ENCODE results near the gene KRTAP8-1. TPM values are rescaled to one million over a fixed set of nuclear protein-coding genes. Genes with fewer than 3 reads are reported as not detected.

The KRTAP8-1 gene
- total and polyA plus RNA-seq, 10 of the 15 experiments (the other 5 are each of a cell fraction or from before 2014, with no cell fraction given), result not detected

GRCh38 chr21:30769724-30770431 lies 43.2 kb downstream of the KRTAP8-1 start (continued):
- TF ChIP-seq REST (IDR thresholded peaks at IDR 0.05; ENCODE audit: low read depth, low read length), result no peak
- no peak for TF ChIP-seq KLF5 (IDR thresholded peaks at IDR 0.05; ENCODE audit: partially characterized antibody)
- no peak for TF ChIP-seq IKZF1 (conservative IDR thresholded peaks at IDR 0.05)
- no peak for TF ChIP-seq KAT2A (conservative IDR thresholded peaks at IDR 0.05; ENCODE audit: control insufficient read depth, low read depth, low read length)
- no peak for TF ChIP-seq MYC (IDR thresholded peaks at IDR 0.05; ENCODE audit: insufficient read depth, insufficient read length, insufficient replicate concordance, low read length, severe bottlenecking)
- no peak for TF ChIP-seq STAT1 (conservative IDR thresholded peaks at IDR 0.05)

Small RNA genes within 50 kb of the gene (small RNA-seq; reads per million reads assigned to genes)
- gene AP000244.1 (not detected), gene KRTAP8-2P (not detected), gene KRTAP8-3P (not detected)

Other genes with a start within 250 kb of the KRTAP8-1 start
Only the 7 nearest of the 15 such genes appear.
- gene KRTAP20-2, start 178.1 kb downstream of the KRTAP8-1 start, total RNA-seq (2014; rRNA removed), result not detected in 2 replicates
- not detected in 2 replicates for gene KRTAP20-2, start 178.1 kb downstream of the KRTAP8-1 start, total RNA-seq (2014; rRNA removed; fragmentation: Illumina TruSeq; extraction: Trizol)
- not detected in 2 replicates for gene KRTAP20-2, start 178.1 kb downstream of the KRTAP8-1 start, total RNA-seq (2021)
- gene KRTAP20-2, start 178.1 kb downstream of the KRTAP8-1 start, polyA plus RNA-seq (2011; rRNA removed), result not detected in 2 replicates
- gene KRTAP20-2, start 178.1 kb downstream of the KRTAP8-1 start, polyA plus RNA-seq (2014; fragmentation: Illumina TruSeq; extraction: Trizol), result not detected in 2 replicates
- gene KRTAP20-2, start 178.1 kb downstream of the KRTAP8-1 start, polyA plus RNA-seq (2014; fragmentation: Nextera tagmentation; extraction: Ambion mirVana), result not detected
- not detected in 2 replicates for gene KRTAP20-2, start 178.1 kb downstream of the KRTAP8-1 start, polyA plus RNA-seq (2014; rRNA removed)
- gene KRTAP20-2, start 178.1 kb downstream of the KRTAP8-1 start, polyA plus RNA-seq (2016; fragmentation: Nextera tagmentation; extraction: Ambion mirVana), result not detected
- gene KRTAP20-3, start 170.4 kb downstream of the KRTAP8-1 start, total RNA-seq (2014; rRNA removed), result not detected in 2 replicates
- not detected in 2 replicates for gene KRTAP20-3, start 170.4 kb downstream of the KRTAP8-1 start, total RNA-seq (2014; rRNA removed; fragmentation: Illumina TruSeq; extraction: Trizol)
- gene KRTAP20-3, start 170.4 kb downstream of the KRTAP8-1 start, total RNA-seq (2021), result not detected in 2 replicates
- not detected in 2 replicates for gene KRTAP20-3, start 170.4 kb downstream of the KRTAP8-1 start, polyA plus RNA-seq (2011; rRNA removed)
- not detected in 2 replicates for gene KRTAP20-3, start 170.4 kb downstream of the KRTAP8-1 start, polyA plus RNA-seq (2014; fragmentation: Illumina TruSeq; extraction: Trizol)
- not detected for gene KRTAP20-3, start 170.4 kb downstream of the KRTAP8-1 start, polyA plus RNA-seq (2014; fragmentation: Nextera tagmentation; extraction: Ambion mirVana)
- gene KRTAP20-3, start 170.4 kb downstream of the KRTAP8-1 start, polyA plus RNA-seq (2014; rRNA removed), result not detected in 2 replicates
- not detected for gene KRTAP20-3, start 170.4 kb downstream of the KRTAP8-1 start, polyA plus RNA-seq (2016; fragmentation: Nextera tagmentation; extraction: Ambion mirVana)
- gene KRTAP21-3, start 94.5 kb downstream of the KRTAP8-1 start, total RNA-seq (2014; rRNA removed), result not detected in 2 replicates
- not detected in 2 replicates for gene KRTAP21-3, start 94.5 kb downstream of the KRTAP8-1 start, total RNA-seq (2014; rRNA removed; fragmentation: Illumina TruSeq; extraction: Trizol)
- gene KRTAP21-3, start 94.5 kb downstream of the KRTAP8-1 start, total RNA-seq (2021), result not detected in 2 replicates
- not detected in 2 replicates for gene KRTAP21-3, start 94.5 kb downstream of the KRTAP8-1 start, polyA plus RNA-seq (2011; rRNA removed)
- gene KRTAP21-3, start 94.5 kb downstream of the KRTAP8-1 start, polyA plus RNA-seq (2014; fragmentation: Illumina TruSeq; extraction: Trizol), result not detected in 2 replicates
- not detected for gene KRTAP21-3, start 94.5 kb downstream of the KRTAP8-1 start, polyA plus RNA-seq (2014; fragmentation: Nextera tagmentation; extraction: Ambion mirVana)
- gene KRTAP21-3, start 94.5 kb downstream of the KRTAP8-1 start, polyA plus RNA-seq (2014; rRNA removed), result not detected in 2 replicates
- not detected for gene KRTAP21-3, start 94.5 kb downstream of the KRTAP8-1 start, polyA plus RNA-seq (2016; fragmentation: Nextera tagmentation; extraction: Ambion mirVana)
- gene KRTAP21-2, start 66.0 kb downstream of the KRTAP8-1 start, total RNA-seq (2014; rRNA removed), result not detected in 2 replicates
- not detected in 2 replicates for gene KRTAP21-2, start 66.0 kb downstream of the KRTAP8-1 start, total RNA-seq (2014; rRNA removed; fragmentation: Illumina TruSeq; extraction: Trizol)
- gene KRTAP21-2, start 66.0 kb downstream of the KRTAP8-1 start, total RNA-seq (2021), result not detected in 2 replicates
- gene KRTAP21-2, start 66.0 kb downstream of the KRTAP8-1 start, polyA plus RNA-seq (2011; rRNA removed), result not detected in 2 replicates
- gene KRTAP21-2, start 66.0 kb downstream of the KRTAP8-1 start, polyA plus RNA-seq (2014; fragmentation: Illumina TruSeq; extraction: Trizol), result not detected in 2 replicates
- gene KRTAP21-2, start 66.0 kb downstream of the KRTAP8-1 start, polyA plus RNA-seq (2014; fragmentation: Nextera tagmentation; extraction: Ambion mirVana), result not detected
- gene KRTAP21-2, start 66.0 kb downstream of the KRTAP8-1 start, polyA plus RNA-seq (2014; rRNA removed), result not detected in 2 replicates
- not detected for gene KRTAP21-2, start 66.0 kb downstream of the KRTAP8-1 start, polyA plus RNA-seq (2016; fragmentation: Nextera tagmentation; extraction: Ambion mirVana)
- not detected in 2 replicates for gene KRTAP21-1, start 57.8 kb downstream of the KRTAP8-1 start, total RNA-seq (2014; rRNA removed)
- not detected in 2 replicates for gene KRTAP21-1, start 57.8 kb downstream of the KRTAP8-1 start, total RNA-seq (2014; rRNA removed; fragmentation: Illumina TruSeq; extraction: Trizol)
- not detected in 2 replicates for gene KRTAP21-1, start 57.8 kb downstream of the KRTAP8-1 start, total RNA-seq (2021)
- not detected in 2 replicates for gene KRTAP21-1, start 57.8 kb downstream of the KRTAP8-1 start, polyA plus RNA-seq (2011; rRNA removed)
- not detected in 2 replicates for gene KRTAP21-1, start 57.8 kb downstream of the KRTAP8-1 start, polyA plus RNA-seq (2014; fragmentation: Illumina TruSeq; extraction: Trizol)
- not detected for gene KRTAP21-1, start 57.8 kb downstream of the KRTAP8-1 start, polyA plus RNA-seq (2014; fragmentation: Nextera tagmentation; extraction: Ambion mirVana)
- gene KRTAP21-1, start 57.8 kb downstream of the KRTAP8-1 start, polyA plus RNA-seq (2014; rRNA removed), result not detected in 2 replicates
- gene KRTAP21-1, start 57.8 kb downstream of the KRTAP8-1 start, polyA plus RNA-seq (2016; fragmentation: Nextera tagmentation; extraction: Ambion mirVana), result not detected
- gene KRTAP7-1, start 16.5 kb upstream of the KRTAP8-1 start, total RNA-seq (2014; rRNA removed), result not detected in 2 replicates
- not detected in 2 replicates for gene KRTAP7-1, start 16.5 kb upstream of the KRTAP8-1 start, total RNA-seq (2014; rRNA removed; fragmentation: Illumina TruSeq; extraction: Trizol)
- gene KRTAP7-1, start 16.5 kb upstream of the KRTAP8-1 start, total RNA-seq (2021), result not detected in 2 replicates
- not detected in 2 replicates for gene KRTAP7-1, start 16.5 kb upstream of the KRTAP8-1 start, polyA plus RNA-seq (2011; rRNA removed)
- not detected in 2 replicates for gene KRTAP7-1, start 16.5 kb upstream of the KRTAP8-1 start, polyA plus RNA-seq (2014; fragmentation: Illumina TruSeq; extraction: Trizol)
- gene KRTAP7-1, start 16.5 kb upstream of the KRTAP8-1 start, polyA plus RNA-seq (2014; fragmentation: Nextera tagmentation; extraction: Ambion mirVana), result not detected
- gene KRTAP7-1, start 16.5 kb upstream of the KRTAP8-1 start, polyA plus RNA-seq (2014; rRNA removed), result not detected in 2 replicates
- gene KRTAP7-1, start 16.5 kb upstream of the KRTAP8-1 start, polyA plus RNA-seq (2016; fragmentation: Nextera tagmentation; extraction: Ambion mirVana), result not detected
- not detected in 2 replicates for gene KRTAP11-1, start 68.3 kb upstream of the KRTAP8-1 start, total RNA-seq (2014; rRNA removed)
- not detected in 2 replicates for gene KRTAP11-1, start 68.3 kb upstream of the KRTAP8-1 start, total RNA-seq (2014; rRNA removed; fragmentation: Illumina TruSeq; extraction: Trizol)
- not detected in 2 replicates for gene KRTAP11-1, start 68.3 kb upstream of the KRTAP8-1 start, total RNA-seq (2021)
- not detected in 2 replicates for gene KRTAP11-1, start 68.3 kb upstream of the KRTAP8-1 start, polyA plus RNA-seq (2011; rRNA removed)
- not detected in 2 replicates for gene KRTAP11-1, start 68.3 kb upstream of the KRTAP8-1 start, polyA plus RNA-seq (2014; fragmentation: Illumina TruSeq; extraction: Trizol)
- not detected for gene KRTAP11-1, start 68.3 kb upstream of the KRTAP8-1 start, polyA plus RNA-seq (2014; fragmentation: Nextera tagmentation; extraction: Ambion mirVana)
- gene KRTAP11-1, start 68.3 kb upstream of the KRTAP8-1 start, polyA plus RNA-seq (2014; rRNA removed), result not detected in 2 replicates
- not detected for gene KRTAP11-1, start 68.3 kb upstream of the KRTAP8-1 start, polyA plus RNA-seq (2016; fragmentation: Nextera tagmentation; extraction: Ambion mirVana)